ENCODE data around the gene TNFSF9. TPM values are rescaled to one million over a fixed set of nuclear protein-coding genes. Genes with fewer than 3 reads are reported as not detected.

Gene TNFSF9
- total RNA-seq, 2 donors from 2014 or later: 0.68 to 3.9 TPM

GRCh38 chr19:6571167-6571566 is 40.3 kb downstream of the TNFSF9 start:
- no peak overlapping the region for H3K27ac Mint-ChIP-seq
- TF ChIP-seq CTCF (conservative IDR thresholded peaks at IDR 0.05): no peak

DNA sequence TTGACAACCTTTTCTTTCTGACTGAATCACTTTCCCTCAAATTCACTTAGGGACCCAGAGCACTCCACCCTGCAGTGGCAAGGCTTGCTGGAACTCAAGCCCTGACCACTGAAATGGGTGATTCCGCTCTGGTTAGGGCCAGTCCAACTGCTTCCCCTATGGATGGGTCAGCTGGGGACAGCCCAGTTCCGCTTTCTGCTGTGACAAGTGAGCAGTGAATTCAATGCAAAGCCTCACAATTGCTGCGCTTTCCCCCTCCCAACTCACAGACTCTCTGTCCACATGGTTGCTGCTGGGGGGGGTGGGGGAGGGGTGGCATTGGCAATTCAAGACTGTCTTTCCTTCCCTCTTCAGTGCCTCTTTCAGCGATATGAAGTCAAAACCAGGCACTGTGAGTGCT is 41.4 kb downstream of the TNFSF9 start:
- WGBS, 2 experiments (ENCODE audit: insufficient coverage in 1 of 2, insufficient read length in 1 of 2): 70 to 76% methylated on average over 2 to 4 of the region's 4 CpGs
- no peak overlapping the region for H3K4me3 ChIP-seq (ENCODE audit: low read length)
- no peaks in the 10 kb centered on the region for H3K36me3 ChIP-seq (ENCODE audit: control insufficient read depth, insufficient read depth, low read length)
- no peak overlapping the region for H3K9ac ChIP-seq (ENCODE audit: extremely low read depth, low read length, poor library complexity, severe bottlenecking)
- no peak overlapping the region for H3K27ac Mint-ChIP-seq
- H3K4me1 ChIP-seq (ENCODE audit: control insufficient read depth, insufficient read depth, low read length): no peaks in the 10 kb centered on the region
- peaks cover 20% of the 10 kb centered on the region for H3K9me3 Mint-ChIP-seq
- no peak for TF ChIP-seq CTCF (conservative IDR thresholded peaks at IDR 0.05)
- H3K4me3 Mint-ChIP-seq: no peak overlapping the region
- H3K27ac ChIP-seq (ENCODE audit: low read depth, low read length): no peak overlapping the region
- no peaks in the 10 kb centered on the region for H3K27me3 ChIP-seq (ENCODE audit: control insufficient read depth, insufficient read depth, low read length, poor library complexity, severe bottlenecking)
- H3K9me3 ChIP-seq (ENCODE audit: control insufficient read depth, low read length): peaks cover 39% of the 10 kb centered on the region
- DNase-seq: no peak
- H3K4me1 Mint-ChIP-seq: no peaks in the 10 kb centered on the region
- peaks cover 23% of the 10 kb centered on the region for H3K27me3 Mint-ChIP-seq (ENCODE audit: insufficient read depth)
- no peaks in the 10 kb centered on the region for H3K36me3 Mint-ChIP-seq (ENCODE audit: low read depth)

More at GRCh38 chr19:6571167-6571566, 40.3 kb downstream of the TNFSF9 start:
- Histone ChIP-seq H3K4me3 (ENCODE audit: low read length) (no peak overlapping the region), H3K9ac (ENCODE audit: extremely low read depth, low read length, poor library complexity, severe bottlenecking) (no peak overlapping the region), H3K4me1 (ENCODE audit: control insufficient read depth, insufficient read depth, low read length) (no peaks in the 10 kb centered on the region), H3K27me3 (ENCODE audit: control insufficient read depth, insufficient read depth, low read length, poor library complexity, severe bottlenecking) (no peaks in the 10 kb centered on the region), H3K9me3 (ENCODE audit: control insufficient read depth, low read length) (peaks cover 50% of the 10 kb centered on the region), H3K27ac (ENCODE audit: low read depth, low read length) (no peak overlapping the region), H3K36me3 (ENCODE audit: control insufficient read depth, insufficient read depth, low read length) (no peaks in the 10 kb centered on the region)
- Mint-ChIP-seq H3K4me3 (no peak overlapping the region), H3K27me3 (ENCODE audit: insufficient read depth) (peaks cover 23% of the 10 kb centered on the region), H3K36me3 (ENCODE audit: low read depth) (no peaks in the 10 kb centered on the region), H3K4me1 (no peaks in the 10 kb centered on the region), H3K9me3 (peaks cover 28% of the 10 kb centered on the region)
- no peak for DNase-seq

DNA sequence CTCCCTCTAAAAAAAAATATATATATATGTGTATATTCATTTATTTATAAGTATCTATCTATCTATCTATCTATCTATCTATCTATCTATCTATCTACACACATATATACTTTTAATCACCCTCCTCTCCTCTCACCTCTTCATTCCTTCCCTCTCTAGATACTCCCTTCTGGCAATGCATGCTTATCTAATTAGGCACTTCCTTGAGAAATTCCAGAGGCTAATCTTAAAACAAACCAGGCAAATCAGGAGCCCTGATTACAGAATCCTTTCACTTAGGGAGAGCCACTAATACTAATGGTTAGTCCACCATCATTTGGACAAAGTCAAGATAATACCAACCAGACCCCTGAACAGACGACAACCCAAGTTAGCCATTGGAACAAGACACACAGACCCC is 42.5 kb downstream of the TNFSF9 start:
- H3K27me3 Mint-ChIP-seq (ENCODE audit: insufficient read depth): peaks cover 19% of the 10 kb centered on the region
- no peak overlapping the region for H3K4me3 ChIP-seq (ENCODE audit: low read length)
- H3K27ac ChIP-seq (ENCODE audit: low read depth, low read length): no peak overlapping the region
- H3K9me3 ChIP-seq (ENCODE audit: control insufficient read depth, low read length): peaks cover 41% of the 10 kb centered on the region
- H3K4me3 Mint-ChIP-seq: no peak overlapping the region
- 40 to 64% methylated on average over 1 of the region's 1 CpG for WGBS, 2 experiments (ENCODE audit: insufficient coverage in 1 of 2, insufficient read length in 1 of 2)
- H3K4me1 Mint-ChIP-seq: no peaks in the 10 kb centered on the region
- no peak overlapping the region for H3K9ac ChIP-seq (ENCODE audit: extremely low read depth, low read length, poor library complexity, severe bottlenecking)
- H3K36me3 Mint-ChIP-seq (ENCODE audit: low read depth): no peaks in the 10 kb centered on the region
- no peaks in the 10 kb centered on the region for H3K36me3 ChIP-seq (ENCODE audit: control insufficient read depth, insufficient read depth, low read length)
- peaks cover 12% of the 10 kb centered on the region for H3K9me3 Mint-ChIP-seq
- no peak for DNase-seq
- no peak overlapping the region for H3K27ac Mint-ChIP-seq
- no peak for TF ChIP-seq CTCF (conservative IDR thresholded peaks at IDR 0.05)
- H3K4me1 ChIP-seq (ENCODE audit: control insufficient read depth, insufficient read depth, low read length): no peaks in the 10 kb centered on the region
- no peaks in the 10 kb centered on the region for H3K27me3 ChIP-seq (ENCODE audit: control insufficient read depth, insufficient read depth, low read length, poor library complexity, severe bottlenecking)

Data from endodermal cell (in vitro differentiated cells).